Ishikawa (cell line): ENCODE measurements around the gene LGALS1.

ENCODE experiments used
- CEBPB ChIP-seq: IDR thresholded peaks from 2 replicates; pipeline ENCODE4 v1.6.1; 2012
- CREB1 ChIP-seq: IDR thresholded peaks from 2 replicates; pipeline ENCODE4 v1.6.1; 2012; ENCODE audit warnings: low read depth
- EGR1 ChIP-seq: IDR thresholded peaks from 2 replicates; pipeline ENCODE4 v1.6.1; 2012
- EP300 ChIP-seq: IDR thresholded peaks from 2 replicates; pipeline ENCODE4 v1.6.1; 2012; ENCODE audit warnings: borderline replicate concordance
- FOXM1 ChIP-seq: IDR thresholded peaks from 2 replicates; pipeline ENCODE4 v1.6.1; 2012; ENCODE audit warnings: low read depth, borderline replicate concordance
- MAX ChIP-seq: IDR thresholded peaks from 2 replicates; pipeline ENCODE4 v1.6.1; 2012
- NFIC ChIP-seq: IDR thresholded peaks from 2 replicates; pipeline ENCODE4 v1.6.1; 2012
- RAD21 ChIP-seq: IDR thresholded peaks from 2 replicates; pipeline ENCODE4 v1.6.1; 2012; ENCODE audit warnings: low read depth
- REST ChIP-seq: IDR thresholded peaks from 2 replicates; pipeline ENCODE4 v1.6.1; 2012; ENCODE audit warnings: low read depth, mild to moderate bottlenecking
- TAF1 ChIP-seq: IDR thresholded peaks from 2 replicates; pipeline ENCODE4 v1.6.1; 2012; ENCODE audit warnings: low read depth, mild to moderate bottlenecking
- TCF12 ChIP-seq: IDR thresholded peaks from 2 replicates; pipeline ENCODE4 v1.6.1; 2012; ENCODE audit warnings: low read depth
- TEAD4 ChIP-seq: IDR thresholded peaks from 2 replicates; pipeline ENCODE4 v1.6.1; 2012
- USF1 ChIP-seq: IDR thresholded peaks from 2 replicates; pipeline ENCODE4 v1.6.1; 2012
- YY1 ChIP-seq: IDR thresholded peaks from 2 replicates; pipeline ENCODE4 v1.6.1; 2012; ENCODE audit warnings: low read depth
- ZBTB7A ChIP-seq: IDR thresholded peaks from 2 replicates; pipeline ENCODE4 v1.6.1; 2012; ENCODE audit warnings: low read depth

LGALS1 gene

GRCh38 chr22:37627121-37627520, 48.3 kb upstream of the LGALS1 start:
- TF ChIP-seq CREB1 = no peak
- TF ChIP-seq RAD21 = no peak
- TF ChIP-seq TEAD4 = no peak
- TF ChIP-seq MAX = no peak
- TF ChIP-seq REST = no peak
- no peak for TF ChIP-seq TCF12
- TF ChIP-seq CEBPB = no peak
- no peak for TF ChIP-seq EGR1
- TF ChIP-seq USF1 = no peak
- TF ChIP-seq TAF1 = no peak
- no peak for TF ChIP-seq EP300
- no peak for TF ChIP-seq ZBTB7A
- TF ChIP-seq YY1 = no peak
- no peak for TF ChIP-seq NFIC
- no peak for TF ChIP-seq FOXM1

GRCh38 chr22:37627545-37627944, 47.9 kb upstream of the LGALS1 start:
- TF ChIP-seq NFIC = no peak
- no peak for TF ChIP-seq REST
- no peak for TF ChIP-seq ZBTB7A

GRCh38 chr22:37628830-37629229, 46.6 kb upstream of the LGALS1 start:
- TF ChIP-seq YY1 = no peak
- TF ChIP-seq EP300 = no peak
- TF ChIP-seq RAD21 = no peak
- TF ChIP-seq MAX = no peak
- TF ChIP-seq TEAD4 = no peak
- TF ChIP-seq NFIC = no peak
- TF ChIP-seq FOXM1 = no peak
- TF ChIP-seq CEBPB = no peak

GRCh38 chr22:37629928-37630327, 45.5 kb upstream of the LGALS1 start:
- TF ChIP-seq EGR1 (no peak), MAX (no peak), FOXM1 (no peak), CEBPB (no peak), TAF1 (no peak), RAD21 (no peak)

- TF ChIP-seq YY1 (no peak), CEBPB (no peak), TEAD4 (no peak), FOXM1 (no peak), REST (no peak), CREB1 (no peak), EP300 (no peak), NFIC (no peak), EGR1 (no peak), USF1 (no peak), TCF12 (no peak), TAF1 (no peak), MAX (no peak), RAD21 (no peak)
Observed at GRCh38 chr22:37630839-37631435, 44.5 kb upstream of the LGALS1 start.
